GM19240 (cell line): Measurements from ENCODE around the gene CBY3.
"Not testable (repeated sequence)": the region's sequence is repeated elsewhere in the genome, so short reads cannot be mapped to it uniquely, and the experiment has no call there.

Experiments used
- DNase-seq: peaks from one replicate; pipeline ENCODE4 v3.0.0; 2011; ENCODE audit warnings: low spot score; ENCODE audit not compliant: insufficient read length

The CBY3 gene

GRCh38 chr5:179680780-179681401 is at the start of gene CBY3:
Gene CBY3 (minus strand): TSS chr5:179681034. CDS start chr5:179680918, 116 bp downstream.
- no peak for DNase-seq

DNA sequence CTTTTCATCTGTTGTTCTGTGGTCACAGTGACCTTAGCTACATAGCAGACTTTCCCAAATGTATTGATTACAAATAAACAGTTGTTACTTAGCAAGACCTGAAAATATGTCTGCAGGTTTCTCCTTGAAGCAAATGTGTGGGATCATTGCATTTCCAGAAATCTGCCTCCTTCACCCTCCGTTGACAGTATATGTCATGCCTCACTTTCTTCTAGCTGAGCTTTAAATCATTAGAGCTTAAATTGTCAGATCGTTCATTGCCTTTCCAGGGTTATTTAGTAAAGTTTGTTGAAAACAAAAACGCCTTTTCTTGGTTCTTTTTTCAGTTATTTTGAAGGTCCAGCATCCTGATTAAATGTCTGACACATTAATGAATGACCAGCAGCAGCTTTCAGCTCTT is 49.5 kb upstream of the CBY3 start:
- DNase-seq = no peak

- DNase-seq = no peak
Measured at GRCh38 chr5:179729727-179730126, 48.9 kb upstream of the CBY3 start.

GRCh38 chr5:179729303-179729702 is 48.5 kb upstream of the CBY3 start:
- DNase-seq = no peak

- DNase-seq = no peak
Measured at GRCh38 chr5:179727106-179727505, 46.3 kb upstream of the CBY3 start.

- no peak for DNase-seq
Measured at GRCh38 chr5:179724163-179724562, 43.3 kb upstream of the CBY3 start.

- DNase-seq = no peak
Measured at GRCh38 chr5:179720222-179720621, 39.4 kb upstream of the CBY3 start.

DNA sequence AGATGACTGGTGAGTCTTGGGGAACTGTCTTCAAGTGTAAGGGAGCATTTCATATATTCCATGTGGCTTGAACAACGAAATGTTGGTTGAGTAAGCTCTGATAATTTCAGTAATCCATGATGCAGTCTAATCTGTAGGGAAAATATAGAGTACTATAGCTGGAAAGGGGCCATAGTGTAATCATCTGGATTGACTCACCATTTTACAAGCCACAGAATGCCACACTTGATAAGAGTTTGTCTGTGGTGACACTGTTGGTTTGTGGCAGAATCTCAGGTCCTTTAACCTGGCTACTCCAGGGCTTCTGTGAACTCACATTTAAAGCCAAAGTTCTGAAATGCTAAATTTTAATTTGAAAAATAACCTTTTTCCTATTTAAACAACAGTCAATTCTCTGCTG is 35.5 kb upstream of the CBY3 start:
- DNase-seq = no peak

- DNase-seq = no peak
Measured at GRCh38 chr5:179700401-179700918, 19.6 kb upstream of the CBY3 start.

DNA sequence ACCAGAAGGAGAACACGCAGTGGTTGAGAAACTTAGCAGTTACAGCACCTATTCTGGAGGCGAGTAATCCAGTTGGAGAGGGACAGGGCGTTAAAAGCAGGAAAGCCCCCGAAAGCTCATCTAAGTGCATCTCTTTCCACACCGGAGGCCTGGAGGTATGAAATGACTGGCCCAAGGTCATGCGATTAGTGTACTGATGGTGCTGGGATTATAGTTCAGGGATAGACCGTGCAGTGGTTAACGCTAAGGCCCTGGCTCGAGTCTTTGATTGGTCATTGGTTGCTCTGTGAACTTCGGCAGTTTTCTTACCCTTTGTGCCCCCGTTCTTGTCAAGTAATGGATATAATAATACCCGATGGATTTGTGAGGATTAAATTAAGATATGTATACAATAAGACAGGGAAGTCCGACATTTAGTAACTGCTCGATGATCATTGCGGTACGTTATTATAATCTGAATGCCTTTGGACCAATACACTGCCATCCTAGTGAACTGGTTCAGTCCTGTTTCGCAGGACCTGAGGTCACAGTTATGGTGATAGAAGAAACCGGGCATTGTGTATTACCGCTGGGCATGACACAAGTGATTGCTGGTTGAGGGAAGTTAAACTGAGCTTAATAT is 18.9 kb upstream of the CBY3 start:
- DNase-seq = no peak

- no peak for DNase-seq
Measured at GRCh38 chr5:179698935-179699615, 18.2 kb upstream of the CBY3 start, which contains the start of gene CANX. Gene CANX (plus strand): TSS chr5:179698967. CDS start chr5:179705682, 6,715 bp downstream.

DNA sequence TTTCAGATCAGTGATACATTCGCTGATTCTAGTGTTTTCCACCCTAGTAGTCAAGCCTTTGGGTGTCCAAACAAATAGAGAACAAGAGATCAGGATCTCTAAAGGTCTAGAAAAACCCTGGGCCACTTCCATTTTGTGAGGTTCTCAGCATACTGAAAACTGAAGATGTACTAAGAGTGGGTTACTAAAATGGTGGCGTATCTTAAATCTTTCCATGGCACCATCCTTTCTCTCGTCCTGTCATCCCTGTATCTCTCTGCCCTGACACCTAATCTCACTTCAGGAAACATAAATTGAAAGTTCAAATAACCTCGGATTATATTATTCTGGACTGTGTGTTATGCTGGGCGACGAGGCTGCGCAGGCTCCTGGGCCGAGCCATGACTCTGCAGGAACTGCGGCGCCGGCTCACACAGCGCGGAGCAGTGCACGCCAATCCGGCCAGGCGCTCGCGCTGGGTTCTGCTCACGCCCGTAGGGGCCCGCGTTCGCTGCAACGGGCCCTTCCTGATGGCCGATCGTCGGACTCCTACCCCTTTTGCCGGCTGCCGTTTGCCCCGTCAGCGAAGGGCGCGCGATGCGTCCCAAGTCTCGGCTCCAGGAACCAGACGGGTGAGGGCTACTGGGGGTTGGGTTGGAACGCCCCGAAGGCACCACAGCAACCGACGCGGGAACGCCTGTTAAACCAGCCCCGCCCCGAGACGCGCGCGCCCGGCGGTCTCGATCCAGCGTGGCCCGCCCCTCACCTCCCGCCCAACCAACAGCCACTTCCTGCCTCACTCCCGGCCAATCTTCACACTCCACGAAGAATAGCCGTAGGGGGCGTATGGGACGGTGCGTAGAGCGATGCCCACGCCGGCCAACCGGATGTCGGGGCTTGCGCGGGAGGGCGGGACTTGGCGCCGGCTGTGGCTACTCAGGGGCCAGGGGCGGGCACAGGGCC is 17.4 kb upstream of the CBY3 start:
- peak; percentile 91 for DNase-seq

DNA sequence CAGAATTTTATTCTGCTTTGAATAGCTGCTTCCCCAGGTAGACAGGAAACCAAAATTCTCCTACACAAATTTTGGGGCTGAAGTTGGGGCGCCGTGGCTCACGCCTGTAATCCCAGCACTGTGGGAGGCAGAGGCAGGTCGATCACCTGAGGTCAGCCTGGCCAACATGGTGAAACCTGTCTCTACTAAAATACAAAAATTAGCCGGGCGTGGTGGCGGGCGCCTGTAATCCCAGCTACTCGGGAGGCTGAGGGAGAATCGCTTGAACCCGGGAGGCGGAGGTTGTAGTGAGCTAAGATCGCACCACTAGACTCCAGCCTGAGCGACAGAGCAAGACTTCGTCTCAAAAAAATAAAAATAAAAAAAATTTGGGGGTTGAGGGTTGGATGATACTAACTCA is 16.7 kb upstream of the CBY3 start:
- DNase-seq = not testable (repeated sequence)

DNA sequence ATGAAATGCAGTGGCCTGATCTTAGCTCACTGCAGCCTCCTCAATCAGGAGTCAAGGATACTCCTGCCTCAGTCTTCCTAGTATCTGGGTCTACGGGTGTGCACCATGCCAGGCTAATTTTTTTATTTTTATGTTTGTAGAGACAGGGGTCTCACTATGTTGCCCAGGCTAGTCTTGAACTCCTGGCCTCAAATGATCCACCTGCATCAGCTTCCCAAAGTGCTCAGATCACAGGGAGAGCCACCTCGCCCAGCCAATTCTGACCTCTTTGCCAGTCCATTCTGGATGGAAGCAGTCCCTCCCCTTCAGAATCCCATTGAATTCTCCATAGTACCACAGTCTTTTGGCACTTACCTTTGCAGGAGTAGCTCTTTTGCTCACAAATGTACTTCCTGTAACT is 16.3 kb upstream of the CBY3 start:
- no peak for DNase-seq

DNA sequence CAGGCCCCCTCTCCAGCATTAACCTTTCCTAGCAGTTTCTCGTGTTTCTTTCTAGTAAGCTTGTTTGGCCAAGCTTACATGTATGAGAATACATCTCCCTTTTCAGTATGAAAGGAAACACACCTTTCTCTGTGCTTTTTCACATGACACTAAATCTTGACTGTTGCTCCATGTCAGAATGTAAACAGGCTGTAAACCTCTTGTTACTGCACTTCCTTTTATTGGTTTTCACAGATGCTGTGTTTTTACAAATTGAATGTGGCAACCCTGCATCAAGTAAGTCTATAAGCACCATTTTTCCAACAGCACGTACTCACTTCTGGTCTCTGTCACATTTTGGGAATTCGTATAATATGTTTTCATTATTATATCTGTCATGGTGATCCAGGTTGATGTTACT is 15.8 kb upstream of the CBY3 start:
- no peak for DNase-seq

GRCh38 chr5:179694561-179694960 is 13.7 kb upstream of the CBY3 start:
- no peak for DNase-seq

DNA sequence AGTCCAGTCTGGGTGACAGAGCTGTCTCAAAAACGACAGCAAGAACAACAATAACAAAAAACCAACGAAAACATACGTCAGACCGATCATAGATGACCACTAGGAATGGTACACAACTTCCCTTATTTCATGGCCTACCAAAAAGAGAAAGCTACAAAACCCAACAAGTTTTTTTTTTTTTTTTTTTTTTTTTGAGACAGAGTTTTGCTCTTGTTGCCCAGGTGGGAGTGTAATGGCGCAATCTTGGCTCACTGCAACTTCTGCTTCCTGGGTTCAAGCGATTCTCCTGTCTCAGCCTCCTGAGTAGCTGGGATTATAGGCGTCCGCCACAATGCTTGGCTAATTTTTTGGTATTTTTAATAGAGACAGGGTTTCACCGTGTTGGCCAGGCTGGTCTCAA is 8.4 kb upstream of the CBY3 start:
- not testable (repeated sequence) for DNase-seq

GRCh38 chr5:179680014-179680779 is 637 bp downstream of the CBY3 start:
- DNase-seq = no peak

DNA sequence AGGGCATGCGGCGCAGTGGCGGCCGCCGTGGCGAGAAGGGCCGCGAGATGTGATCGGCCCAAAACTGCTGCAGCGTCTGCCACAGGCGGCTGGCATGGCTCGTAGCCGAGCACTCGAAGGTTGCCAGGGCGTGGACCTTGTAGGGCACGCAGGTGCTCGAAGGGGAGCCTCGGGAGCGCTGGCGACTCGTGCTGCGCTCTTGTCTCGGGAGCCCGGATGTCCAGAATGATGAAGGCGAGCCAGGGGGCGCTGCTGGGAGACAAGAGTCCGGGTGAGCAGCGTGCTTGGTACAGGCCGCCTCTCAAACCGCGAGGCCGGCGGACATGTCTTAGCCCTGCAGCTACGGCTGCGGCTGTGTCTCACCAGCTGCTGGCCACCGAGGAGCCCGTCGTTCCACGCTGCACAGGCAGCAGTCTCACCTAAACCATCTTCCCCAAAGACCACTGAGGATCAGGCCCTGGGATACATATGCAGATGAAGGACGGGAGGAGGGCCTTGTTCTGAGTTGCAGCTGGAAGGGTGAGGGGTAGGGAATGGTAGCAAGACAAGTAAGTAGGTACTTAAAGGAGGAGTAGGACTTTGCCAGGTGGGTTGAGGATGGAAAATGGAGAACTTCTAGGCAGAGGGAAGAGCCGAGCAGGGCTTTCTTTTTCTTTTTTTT is 1.7 kb downstream of the CBY3 start:
- no peak for DNase-seq
